NB4 (cell line): ENCODE data around the gene RACGAP1.

Source experiments
- DNase-seq: peaks from one replicate; pipeline ENCODE4 v3.0.0; 2010; ENCODE audit warnings: low read depth
- H3K4me3 ChIP-seq: one replicate; pipeline ENCODE4 v1.5.1; 2011; ENCODE audit warnings: mild to moderate bottlenecking, low read depth, low read length, moderate library complexity
- CTCF ChIP-seq: IDR thresholded peaks from one replicate; pipeline ENCODE4 v1.5.1; 2012; ENCODE audit warnings: low read depth, low read length
- MAX ChIP-seq: IDR thresholded peaks from 2 replicates; pipeline ENCODE4 v1.6.1; 2011; ENCODE audit warnings: low read depth, low read length
- MYC ChIP-seq: IDR thresholded peaks from 2 replicates; pipeline ENCODE4 v1.6.1; 2011; ENCODE audit warnings: low read depth, low read length
- POLR2A ChIP-seq: IDR thresholded peaks from 2 replicates; pipeline ENCODE4 v1.6.1; 2011; ENCODE audit warnings: mild to moderate bottlenecking; ENCODE audit not compliant: insufficient read length; ENCODE audit errors: extremely low read depth

The RACGAP1 gene

GRCh38 chr12:50069539-50069938 lies 44.2 kb upstream of the RACGAP1 start:
- DNase-seq: no peak
- no peak for TF ChIP-seq POLR2A
- no peak for TF ChIP-seq CTCF
- no peak for TF ChIP-seq MAX
- TF ChIP-seq MYC: no peak

GRCh38 chr12:50069069-50069468 lies 43.8 kb upstream of the RACGAP1 start:
- H3K4me3 ChIP-seq: no peak overlapping the region
- DNase-seq: no peak
- TF ChIP-seq CTCF: no peak
- no peak for TF ChIP-seq MYC

More at GRCh38 chr12:50069539-50069938, 44.2 kb upstream of the RACGAP1 start:
- H3K4me3 ChIP-seq: no peak overlapping the region

GRCh38 chr12:50066402-50066801 lies 41.1 kb upstream of the RACGAP1 start:
- no peak overlapping the region for H3K4me3 ChIP-seq
- TF ChIP-seq POLR2A (no peak), MYC (no peak), MAX (no peak), CTCF (no peak)
- peak; percentile 67 for DNase-seq

GRCh38 chr12:50065726-50066310 lies 40.5 kb upstream of the RACGAP1 start:
- H3K4me3 ChIP-seq: no peak overlapping the region
- no peak for TF ChIP-seq MAX
- no peak for TF ChIP-seq MYC
- DNase-seq: no peak

- TF ChIP-seq POLR2A: no peak
- TF ChIP-seq CTCF: no peak
- no peak for TF ChIP-seq MAX
- no peak for TF ChIP-seq MYC
Observed at GRCh38 chr12:50062728-50063460, 37.6 kb upstream of the RACGAP1 start.

GRCh38 chr12:50061946-50062686 lies 36.8 kb upstream of the RACGAP1 start:
- DNase-seq: peak; percentile 37
- H3K4me3 ChIP-seq: no peak overlapping the region
- TF ChIP-seq POLR2A (no peak), MAX (no peak), CTCF (no peak)

More at GRCh38 chr12:50062728-50063460, 37.6 kb upstream of the RACGAP1 start:
- H3K4me3 ChIP-seq: no peak overlapping the region
- DNase-seq: no peak
